Kidney capillary endothelial cell (primary cell): Measurements from ENCODE around the gene HOXD9.
A peak's percentile ranks its signal among the peaks of the same experiment; 100 is the strongest.

Experiments used
- DNase-seq: peaks from one replicate; pipeline ENCODE4 v3.0.0-alpha.2; 2018; ENCODE audit warnings: low spot score

HOXD9 gene

DNA sequence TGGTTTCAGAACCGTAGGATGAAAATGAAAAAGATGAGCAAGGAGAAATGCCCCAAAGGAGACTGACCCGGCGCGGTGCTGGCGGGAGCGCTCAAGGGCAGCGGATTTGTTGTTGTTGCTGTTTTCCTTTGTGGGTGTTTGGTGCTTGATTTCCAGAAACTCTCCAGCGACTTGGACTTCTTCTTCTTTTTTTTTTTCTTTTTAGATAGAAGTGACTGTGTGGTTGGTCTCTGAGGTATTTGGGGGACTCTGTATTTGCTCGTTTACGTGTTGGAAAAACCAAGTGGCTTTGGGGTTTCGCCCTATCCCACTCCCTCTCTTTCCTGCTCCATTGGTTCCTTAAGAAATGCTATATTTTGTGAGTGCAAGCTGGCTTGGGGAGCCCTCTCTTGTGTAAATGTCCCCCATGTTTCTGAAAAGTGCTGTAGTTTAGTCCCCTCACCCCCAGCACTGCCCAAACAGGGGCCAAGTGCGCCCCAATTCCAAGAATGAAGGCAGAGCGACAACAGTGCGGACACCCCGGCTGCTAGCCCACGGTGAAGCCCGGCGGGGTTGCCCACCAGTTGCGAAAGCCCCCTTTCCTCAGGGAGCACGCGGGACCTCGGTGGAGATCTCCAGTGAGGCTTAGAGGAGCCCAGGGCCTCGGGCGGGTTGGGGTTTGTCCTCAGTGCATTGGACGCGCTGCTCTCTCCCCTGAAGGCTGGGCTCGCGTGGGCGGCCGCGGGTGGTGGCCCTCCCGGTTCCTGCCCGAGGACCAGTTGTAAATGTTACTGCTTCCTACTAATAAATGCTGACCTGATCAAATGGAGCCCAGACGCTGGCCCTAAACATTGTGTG lies 1.8 kb downstream of the HOXD9 start:
- DNase-seq, result no peak

DNA sequence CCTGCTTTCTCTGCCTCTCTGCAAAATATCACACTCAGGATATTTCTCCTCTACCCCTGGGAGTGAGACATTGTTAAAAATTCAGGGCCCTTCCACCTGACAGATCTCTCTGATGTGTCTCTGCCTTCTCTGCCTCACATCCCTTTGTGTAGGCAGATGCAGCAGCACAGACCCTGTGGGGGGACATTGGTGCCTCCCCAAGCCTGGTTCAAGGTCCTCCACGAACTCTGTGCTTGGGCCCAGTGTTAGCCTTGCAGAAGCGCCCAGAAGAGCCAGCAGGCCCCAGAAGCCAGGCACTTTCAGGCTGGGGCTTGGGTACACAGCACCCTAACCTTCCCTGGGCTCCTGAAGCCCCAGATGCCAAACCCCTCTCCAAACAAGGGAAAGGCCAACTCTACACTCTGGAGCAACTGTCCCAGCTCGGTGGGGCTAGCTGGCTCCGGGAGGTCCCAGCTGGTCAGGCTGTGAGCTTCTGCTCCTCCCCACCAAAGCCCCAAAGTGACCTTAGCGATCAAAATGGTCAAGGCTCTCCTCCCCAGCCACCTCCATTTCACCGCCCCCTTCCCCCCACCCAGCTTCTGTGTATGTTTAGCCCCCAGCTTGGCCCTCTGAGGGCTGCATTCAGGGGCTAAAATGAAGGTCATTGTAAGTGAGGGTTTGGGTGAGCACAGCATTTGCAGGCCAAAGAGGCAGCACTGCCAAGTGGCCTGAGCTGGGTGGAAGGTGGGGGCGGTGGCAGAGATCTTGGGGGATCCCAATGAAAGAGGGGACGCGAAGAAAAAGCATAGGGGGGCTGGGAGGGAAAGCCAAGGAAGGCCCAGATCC lies 2.6 kb downstream of the HOXD9 start:
- DNase-seq, result no peak

DNA sequence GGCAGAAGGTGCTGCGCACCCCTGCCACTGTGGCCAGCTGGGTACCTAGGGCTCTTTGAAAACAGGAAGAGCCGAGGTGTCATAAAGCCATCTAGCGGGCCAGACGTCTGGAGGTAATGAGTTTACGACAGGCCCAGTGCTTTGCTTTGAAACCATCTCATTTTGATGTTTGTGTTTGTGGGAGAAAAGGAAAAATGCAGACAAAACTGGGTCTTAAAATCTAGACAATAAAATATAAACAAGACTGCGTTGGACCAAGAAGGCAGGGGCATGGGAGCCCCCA lies 3.2 kb downstream of the HOXD9 start:
- DNase-seq, result no peak

DNA sequence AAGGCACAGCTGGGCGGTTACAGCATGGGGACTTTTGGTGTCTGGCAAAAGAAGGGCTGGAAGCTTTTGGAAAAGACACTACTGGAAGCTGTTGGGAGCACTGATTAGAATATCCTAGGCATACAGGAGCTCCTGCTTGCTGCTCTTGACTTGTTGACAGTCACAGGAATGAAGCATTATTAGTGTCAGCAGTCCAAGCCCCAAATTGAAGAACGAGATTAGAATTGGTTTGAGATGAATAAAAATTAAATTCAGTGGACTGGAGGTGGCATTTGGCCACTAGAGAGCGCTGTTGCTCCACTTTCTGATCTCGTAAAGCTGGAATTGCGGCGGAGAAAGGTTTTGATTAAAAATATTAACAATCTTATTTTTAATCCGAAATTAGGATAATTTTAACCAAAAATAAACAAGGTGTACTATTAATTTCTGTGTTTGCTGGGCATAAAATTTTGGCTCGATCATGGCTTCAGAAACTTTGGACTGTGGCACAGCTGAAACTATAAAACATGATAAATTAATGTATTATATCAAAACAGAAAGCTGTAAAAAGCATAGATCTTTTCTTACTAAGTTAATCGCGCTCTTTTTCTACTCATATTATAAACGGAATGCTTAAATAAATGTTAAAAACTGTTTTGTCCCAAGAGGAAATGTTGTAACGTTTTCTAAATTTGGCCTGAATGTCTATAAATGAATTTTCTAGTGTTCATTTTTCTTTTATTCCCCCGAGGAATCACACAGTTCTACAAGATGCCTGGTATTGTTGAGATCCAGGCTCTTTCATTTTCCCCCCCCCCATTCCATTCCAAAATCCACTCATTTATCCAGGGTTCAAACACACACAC lies 4.6 kb downstream of the HOXD9 start:
- DNase-seq, result peak; percentile 77

DNA sequence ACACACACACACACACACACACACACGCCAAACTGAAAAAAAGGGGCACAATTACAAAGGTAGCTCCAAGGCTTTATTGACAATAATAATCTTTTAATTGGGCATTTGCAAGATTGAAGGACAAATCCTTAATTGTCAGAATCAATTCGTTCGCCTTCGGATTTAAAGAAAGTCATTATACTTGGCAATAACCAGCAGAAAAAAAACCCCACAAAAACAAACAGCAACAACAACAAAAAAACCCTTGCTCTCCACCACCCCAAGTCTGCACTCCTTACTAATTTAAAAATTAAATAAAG lies 5.2 kb downstream of the HOXD9 start:
- DNase-seq, result no peak

DNA sequence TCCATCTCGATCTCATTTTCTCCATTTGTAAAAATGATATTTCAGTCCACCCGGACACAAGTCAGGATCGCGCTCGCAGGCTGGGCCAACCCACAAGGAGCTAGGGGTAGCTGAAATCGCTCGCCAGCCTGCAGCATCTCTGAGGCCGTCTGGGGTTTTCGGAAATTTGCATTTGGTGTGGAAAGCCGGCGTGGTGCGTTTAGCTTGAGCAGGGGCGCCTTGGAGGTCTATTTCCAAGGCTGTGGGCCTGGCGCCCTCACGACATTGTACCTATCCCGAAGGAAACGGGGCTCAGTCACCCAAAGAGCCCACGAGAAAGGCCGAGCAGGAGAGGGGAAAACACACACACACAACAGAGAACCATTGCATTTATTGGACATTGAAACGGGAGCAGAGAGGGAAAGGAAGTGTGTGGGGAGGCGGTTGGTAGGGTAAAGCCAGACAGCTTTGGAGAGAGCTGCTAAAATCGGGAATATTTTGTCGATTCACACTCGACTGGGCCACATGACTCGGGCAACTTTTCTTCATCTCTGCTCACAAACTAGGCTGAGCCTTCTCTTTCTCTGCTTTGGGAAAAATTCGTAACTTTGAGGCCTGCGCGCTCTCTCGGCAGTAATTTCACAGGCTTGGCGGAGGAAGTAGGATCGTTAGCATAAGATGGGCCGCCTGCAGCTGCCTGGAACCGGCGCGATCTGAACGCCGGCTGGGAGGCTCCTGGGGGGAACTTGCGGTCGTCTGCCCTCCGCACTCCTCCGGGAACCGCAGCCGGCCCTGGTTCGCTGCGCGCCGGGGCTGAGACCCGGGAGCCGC lies 5.9 kb downstream of the HOXD9 start:
- DNase-seq, result peak; percentile 33

DNA sequence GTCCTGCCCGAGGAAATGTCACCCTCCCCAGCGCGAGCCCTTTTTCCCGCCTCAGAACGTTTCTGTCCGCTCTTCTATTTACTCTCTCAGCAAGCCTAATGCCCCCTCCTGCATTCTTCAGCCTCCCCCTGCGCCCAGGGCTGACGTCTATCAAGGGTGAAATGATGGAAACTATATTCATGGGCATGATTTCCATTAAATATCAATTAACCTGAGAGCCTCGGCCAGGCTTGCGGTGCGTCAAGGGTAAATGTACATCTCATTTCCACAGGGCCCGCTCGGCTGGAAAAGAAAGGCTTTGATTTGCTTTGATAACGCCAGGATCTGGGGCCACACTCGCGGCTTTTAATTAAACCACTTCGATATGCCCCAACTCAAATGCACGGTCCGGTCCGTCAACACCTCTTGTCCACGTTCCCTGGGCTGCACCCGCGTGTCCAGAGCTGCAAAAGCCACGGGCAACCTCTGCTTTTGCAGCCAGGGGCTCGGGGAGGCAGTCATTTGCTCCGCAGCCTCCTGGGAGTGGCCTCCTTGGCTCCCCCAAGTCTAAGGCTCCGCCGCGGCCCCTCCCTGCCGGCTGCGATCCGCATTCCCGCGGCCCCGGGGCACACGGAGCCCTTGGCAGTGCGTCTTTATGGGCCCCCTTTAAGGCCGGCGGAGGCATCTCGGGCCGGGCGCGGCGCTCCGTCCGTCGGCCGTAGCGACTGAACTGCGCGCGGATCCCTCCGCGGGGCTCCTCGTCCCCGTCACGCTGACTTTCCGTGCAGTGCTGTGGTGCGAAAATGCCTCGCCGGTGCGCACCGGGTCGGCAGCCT lies 6.7 kb downstream of the HOXD9 start, which contains the start of gene HOXD8:
HOXD8 (plus strand) TSS at position 724 of the 815 bp plus-strand sequence. CDS start 662 bp downstream, outside the sequence.
- DNase-seq, result peak; percentile 81

DNA sequence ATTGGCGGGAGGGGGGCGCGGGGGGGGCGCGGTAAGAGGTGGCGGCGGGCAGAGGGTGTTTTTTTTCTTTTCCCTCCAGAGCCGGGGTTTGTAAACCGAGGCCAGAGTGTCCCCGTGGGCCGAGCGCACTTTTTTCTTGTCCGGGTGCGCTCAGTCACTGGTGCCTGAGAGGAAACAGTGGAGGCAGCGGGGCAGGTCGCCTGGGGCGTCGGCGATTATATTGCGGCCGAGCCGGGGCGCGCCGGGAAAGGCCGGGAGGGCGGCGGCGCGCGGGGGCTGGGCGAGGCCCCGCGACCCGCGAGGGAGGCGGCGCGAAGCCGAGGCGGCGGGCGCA lies 7.3 kb downstream of the HOXD9 start:
- no peak for DNase-seq

DNA sequence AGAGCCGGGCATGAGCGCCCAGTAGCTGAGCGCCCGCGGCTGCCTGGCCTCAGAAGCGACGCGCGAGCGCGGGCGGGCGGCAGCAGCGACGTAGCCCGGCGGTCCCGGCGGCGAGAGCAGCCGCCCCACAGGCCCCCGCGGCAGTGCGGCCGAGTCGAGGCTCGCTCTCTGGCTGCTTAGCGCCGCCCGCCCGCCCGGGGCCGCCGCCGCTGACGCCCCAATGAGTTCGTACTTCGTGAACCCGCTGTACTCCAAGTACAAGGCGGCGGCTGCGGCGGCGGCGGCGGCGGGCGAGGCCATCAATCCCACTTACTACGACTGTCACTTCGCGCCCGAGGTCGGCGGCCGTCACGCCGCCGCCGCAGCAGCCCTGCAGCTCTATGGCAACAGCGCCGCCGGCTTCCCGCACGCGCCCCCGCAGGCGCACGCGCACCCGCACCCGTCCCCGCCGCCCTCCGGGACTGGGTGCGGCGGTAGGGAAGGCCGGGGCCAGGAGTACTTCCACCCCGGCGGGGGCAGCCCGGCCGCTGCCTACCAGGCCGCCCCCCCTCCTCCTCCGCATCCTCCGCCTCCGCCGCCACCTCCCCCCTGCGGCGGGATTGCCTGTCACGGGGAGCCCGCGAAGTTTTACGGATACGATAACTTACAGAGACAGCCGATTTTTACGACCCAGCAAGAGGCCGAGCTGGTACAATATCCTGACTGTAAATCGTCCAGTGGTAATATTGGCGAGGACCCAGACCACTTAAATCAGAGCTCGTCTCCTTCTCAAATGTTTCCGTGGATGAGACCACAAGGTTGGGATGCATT lies 7.8 kb downstream of the HOXD9 start:
- DNase-seq, result peak; percentile 55

DNA sequence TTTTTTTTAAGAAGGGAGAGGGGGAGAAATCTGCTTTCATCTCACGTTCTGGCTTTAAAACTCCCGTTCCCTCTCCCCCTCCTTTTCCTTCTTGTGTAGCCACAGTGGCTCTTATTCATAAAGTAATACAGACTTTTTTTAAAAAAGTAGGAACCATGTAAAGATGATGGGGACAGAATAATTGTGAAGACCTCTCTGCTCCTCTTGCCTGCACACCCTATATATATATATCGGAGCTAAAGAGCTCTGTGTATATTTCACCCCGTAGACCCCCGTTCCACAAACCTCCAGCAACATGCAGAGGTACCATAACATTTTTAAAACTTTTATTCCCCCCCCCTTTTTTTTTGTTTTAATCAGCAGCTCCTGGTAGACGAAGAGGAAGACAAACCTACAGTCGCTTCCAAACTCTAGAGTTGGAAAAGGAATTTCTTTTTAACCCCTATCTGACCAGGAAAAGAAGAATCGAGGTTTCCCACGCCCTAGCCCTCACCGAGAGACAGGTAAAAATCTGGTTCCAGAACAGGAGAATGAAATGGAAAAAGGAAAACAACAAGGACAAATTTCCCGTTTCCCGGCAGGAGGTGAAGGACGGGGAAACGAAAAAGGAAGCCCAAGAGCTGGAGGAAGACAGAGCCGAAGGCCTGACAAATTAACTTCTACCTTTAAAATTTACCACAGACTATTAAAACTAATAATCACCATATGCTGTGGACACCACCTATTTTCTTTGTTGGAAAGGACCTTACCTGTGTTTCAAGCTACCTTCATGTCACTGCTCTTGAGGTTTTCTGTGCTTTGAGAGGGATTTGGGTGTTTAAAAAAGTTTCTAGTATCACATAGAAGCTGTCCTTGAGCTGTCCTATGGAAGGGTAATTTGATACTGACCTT lies 8.7 kb downstream of the HOXD9 start:
- no peak for DNase-seq

DNA sequence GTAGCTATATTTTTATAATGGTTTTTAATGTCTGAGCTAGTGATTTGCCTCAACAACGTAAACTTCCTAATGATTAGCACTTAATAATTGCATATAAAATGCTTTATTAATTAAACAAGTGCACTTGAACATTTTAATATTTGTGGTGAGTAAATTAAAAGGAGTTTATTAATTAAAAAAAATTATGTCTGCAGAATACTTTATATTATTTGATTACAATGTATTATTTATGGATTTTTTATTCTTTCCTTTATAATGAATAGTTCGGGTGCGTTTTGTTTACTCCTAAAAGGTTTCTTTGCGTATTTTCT lies 9.3 kb downstream of the HOXD9 start:
- no peak for DNase-seq

DNA sequence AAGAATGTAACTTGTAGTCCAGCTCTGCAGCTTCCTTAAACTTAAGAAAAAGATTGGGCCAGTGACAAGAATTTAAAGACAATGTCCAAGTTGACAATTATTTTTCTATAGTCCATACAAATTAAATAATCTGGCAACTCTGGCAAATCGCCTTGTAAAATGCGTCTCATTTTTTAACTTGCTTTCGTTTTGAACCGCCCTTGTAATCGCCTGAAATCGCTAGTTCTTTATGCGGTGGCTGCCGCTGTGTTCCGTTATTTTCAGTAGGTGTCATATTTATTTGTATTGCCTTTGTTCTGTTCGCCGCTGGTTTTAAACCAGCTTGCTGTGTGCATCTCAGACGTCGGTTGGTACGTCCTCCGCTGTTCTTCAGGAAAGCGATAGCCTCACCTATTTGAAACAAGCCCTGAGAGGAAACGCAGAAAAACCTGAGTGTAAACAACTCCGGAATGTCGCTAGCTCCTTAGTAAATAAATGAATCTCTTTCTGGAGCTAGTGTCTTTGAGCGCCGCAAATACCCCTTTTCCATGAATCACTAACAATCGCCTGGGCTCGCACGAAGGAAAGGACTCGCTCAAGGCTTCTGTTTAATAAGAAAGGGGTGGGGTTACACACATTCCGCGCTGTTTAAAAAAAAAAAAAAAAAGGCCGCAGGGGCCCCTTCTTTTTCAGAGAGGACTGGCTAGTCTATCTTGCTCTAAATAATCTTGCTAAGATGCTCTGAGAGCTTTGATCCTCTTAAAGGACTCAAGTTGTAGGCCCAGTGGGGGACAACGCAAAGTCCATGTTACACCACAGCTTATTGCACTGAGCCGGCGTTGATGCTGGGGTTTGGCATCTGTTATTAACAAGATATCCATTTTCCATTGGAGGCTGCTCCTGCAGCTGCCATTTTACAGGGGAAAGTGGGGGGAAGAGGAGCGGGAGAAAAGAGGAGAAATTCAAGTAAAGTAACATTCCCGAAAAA lies 10.0 kb downstream of the HOXD9 start:
- DNase-seq, result peak; percentile 68

DNA sequence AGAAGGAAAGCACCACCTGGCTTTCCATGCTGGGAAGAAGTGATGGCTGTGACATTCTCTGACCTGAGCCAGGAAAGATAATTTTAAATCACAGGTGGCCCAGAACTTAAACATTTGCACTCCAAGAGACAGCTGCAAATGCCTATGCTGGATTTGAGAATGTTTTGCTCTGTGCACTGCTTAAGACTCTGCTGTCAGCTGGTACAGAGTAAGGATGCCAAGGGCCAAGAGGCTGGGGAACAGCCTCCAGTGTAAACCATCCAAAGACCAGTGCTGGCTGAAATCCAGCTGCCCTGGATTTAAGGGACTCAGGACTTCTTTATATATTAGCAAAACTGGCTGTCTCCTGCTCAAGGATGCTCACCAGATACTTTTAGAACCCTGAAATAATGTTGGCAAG lies 10.9 kb downstream of the HOXD9 start:
- DNase-seq, result no peak

DNA sequence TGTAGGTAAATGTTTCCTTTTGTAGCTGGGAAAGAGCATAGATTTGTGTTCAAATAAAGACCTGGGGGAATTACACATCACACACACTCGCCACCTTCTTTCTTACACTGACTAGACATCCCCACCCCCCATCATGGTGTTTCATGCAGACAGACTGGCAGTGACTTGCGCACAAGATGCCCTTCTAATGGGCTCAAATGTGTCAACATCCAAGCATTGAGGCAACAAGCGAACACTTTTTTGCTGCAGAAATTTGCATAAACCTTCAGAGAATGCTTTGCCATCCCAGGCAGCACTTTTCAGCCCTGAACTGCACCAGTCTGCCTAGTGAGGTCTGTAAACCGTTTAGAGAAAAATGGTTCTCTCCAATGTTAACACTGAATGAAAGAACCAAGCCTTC lies 11.5 kb downstream of the HOXD9 start:
- no peak for DNase-seq

DNA sequence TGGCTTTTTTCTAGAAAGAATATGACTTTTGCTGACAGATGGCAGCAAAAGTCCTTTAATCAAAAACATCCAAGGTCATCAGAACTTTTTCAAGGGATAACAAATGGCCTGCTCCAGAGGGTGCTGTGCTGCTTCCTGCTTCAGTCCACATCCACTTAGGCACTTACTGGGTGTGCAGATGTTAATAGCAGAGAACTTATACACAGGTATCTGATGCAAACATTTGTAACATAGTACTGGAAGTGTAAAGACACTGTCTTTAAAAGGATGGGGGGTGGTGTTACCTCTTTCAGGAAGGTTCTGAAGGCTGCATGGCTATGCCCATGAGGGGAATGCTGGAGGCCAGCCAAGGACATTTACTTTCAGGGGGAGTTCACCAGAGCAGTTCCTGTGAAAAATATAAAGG lies 12.5 kb downstream of the HOXD9 start:
- peak; percentile 33 for DNase-seq

DNA sequence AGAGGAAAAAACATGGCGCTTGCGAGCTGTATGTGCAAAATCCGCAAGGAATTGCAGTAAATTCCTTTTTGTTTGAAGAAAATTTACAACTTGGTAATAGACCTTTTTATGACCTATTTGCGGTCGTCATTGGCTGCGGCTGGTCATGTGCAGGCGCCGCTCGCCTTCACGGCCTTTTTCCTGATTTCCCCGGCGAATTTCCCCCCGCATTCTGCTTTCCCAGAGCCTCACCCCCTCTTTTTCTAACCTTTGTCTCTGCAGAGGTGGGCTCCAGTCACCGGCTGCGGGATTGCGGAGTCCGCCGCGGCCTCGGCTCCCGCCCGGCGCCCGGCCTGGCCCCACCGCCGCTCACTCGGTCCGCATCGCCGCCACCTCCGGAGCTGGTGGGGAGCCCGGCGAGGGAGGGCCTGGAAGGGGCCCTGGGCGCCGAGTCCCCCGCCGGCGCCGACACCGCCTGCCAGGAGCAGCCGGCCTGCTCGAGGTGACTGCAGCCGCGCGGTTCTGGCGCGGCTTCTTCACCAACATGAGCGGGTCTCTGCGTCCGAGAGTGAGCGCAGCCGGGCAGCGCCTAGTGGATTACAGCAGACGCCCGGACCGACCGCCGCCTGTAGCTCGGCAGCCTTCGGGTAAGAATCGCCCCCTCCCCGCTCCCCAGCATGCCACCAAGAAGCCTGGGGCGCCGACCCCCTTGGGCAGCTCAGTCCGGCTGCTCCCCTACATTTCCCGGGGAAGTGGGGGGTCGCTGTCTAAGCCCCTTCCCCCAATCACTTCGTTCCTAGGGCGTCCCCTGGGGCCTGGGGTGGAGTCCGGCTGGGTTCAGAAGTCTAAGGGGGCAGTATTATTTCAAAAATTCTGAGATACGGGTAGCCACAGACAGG lies 14.1 kb downstream of the HOXD9 start:
- peak; percentile 55 for DNase-seq

DNA sequence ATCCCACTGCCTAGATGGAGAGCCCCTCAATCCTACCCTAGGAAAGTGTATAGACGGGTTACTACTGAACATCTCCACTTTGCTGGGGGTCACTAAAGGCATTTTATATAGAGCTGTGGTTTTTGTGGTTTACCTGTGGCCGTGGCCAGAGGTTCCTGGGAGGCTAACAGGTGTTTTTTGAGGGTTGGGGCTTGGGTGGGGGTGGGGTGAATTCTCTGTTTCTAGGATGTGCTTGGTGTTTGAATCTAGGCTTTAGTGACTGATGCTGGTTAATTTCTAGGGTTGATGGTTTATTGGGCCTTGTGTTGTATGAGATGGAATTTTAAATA lies 14.7 kb downstream of the HOXD9 start:
- DNase-seq, result no peak
